GM19395 (cell line): ENCODE data around the gene GABRB1.

Experiments used
- ATAC-seq: cut with Tn5 transposase; IDR thresholded peaks from one replicate; pipeline ENCODE4 v1.9.1; 2021; ENCODE audit warnings: mild to moderate bottlenecking, moderate library complexity; ENCODE audit not compliant: unreplicated experiment

The GABRB1 gene

GRCh38 chr4:47045261-47045660 is 13.9 kb downstream of the GABRB1 start:
- no peak for ATAC-seq

GRCh38 chr4:47049347-47049746 is 18.0 kb downstream of the GABRB1 start:
- no peak for ATAC-seq

- ATAC-seq, result no peak
These were observed 19.7 kb downstream of the GABRB1 start for GRCh38 chr4:47050761-47051725.

- ATAC-seq, result no peak
These were observed 22.1 kb downstream of the GABRB1 start for GRCh38 chr4:47053485-47053884.

GRCh38 chr4:47054130-47054529 is 22.8 kb downstream of the GABRB1 start:
- ATAC-seq, result no peak

GRCh38 chr4:47057991-47058390 is 26.6 kb downstream of the GABRB1 start:
- ATAC-seq, result no peak

- ATAC-seq, result no peak
These were observed 29.2 kb downstream of the GABRB1 start for GRCh38 chr4:47060561-47060960.

- ATAC-seq, result no peak
These were observed 30.1 kb downstream of the GABRB1 start for GRCh38 chr4:47061435-47061834.

GRCh38 chr4:47065051-47065481 is 33.7 kb downstream of the GABRB1 start:
- ATAC-seq, result no peak

GRCh38 chr4:47068986-47069385 is 37.6 kb downstream of the GABRB1 start:
- no peak for ATAC-seq

GRCh38 chr4:47071901-47072341 is 40.6 kb downstream of the GABRB1 start:
- ATAC-seq, result no peak

GRCh38 chr4:47073647-47074046 is 42.3 kb downstream of the GABRB1 start:
- no peak for ATAC-seq

GRCh38 chr4:47074816-47075215 is 43.4 kb downstream of the GABRB1 start:
- ATAC-seq, result no peak

- no peak for ATAC-seq
These were observed 43.9 kb downstream of the GABRB1 start for GRCh38 chr4:47075262-47075661.

- no peak for ATAC-seq
These were observed 44.6 kb downstream of the GABRB1 start for GRCh38 chr4:47075919-47076318.

- no peak for ATAC-seq
These were observed 52.7 kb downstream of the GABRB1 start for GRCh38 chr4:47084111-47084510.

GRCh38 chr4:47084795-47085194 is 53.4 kb downstream of the GABRB1 start:
- no peak for ATAC-seq

GRCh38 chr4:47088298-47088697 is 56.9 kb downstream of the GABRB1 start:
- ATAC-seq, result no peak

GRCh38 chr4:47095884-47096283 is 64.5 kb downstream of the GABRB1 start:
- ATAC-seq, result no peak

- no peak for ATAC-seq
These were observed 70.1 kb downstream of the GABRB1 start for GRCh38 chr4:47101453-47101852.

GRCh38 chr4:47104986-47105385 is 73.6 kb downstream of the GABRB1 start:
- no peak for ATAC-seq

GRCh38 chr4:47106561-47106960 is 75.2 kb downstream of the GABRB1 start:
- ATAC-seq, result no peak
